GM04503 (cell line): Measurements from ENCODE around the gene PKN3.
"Not testable (repeated sequence)": the region's sequence is repeated elsewhere in the genome, so short reads cannot be mapped to it uniquely, and the experiment has no call there.

ENCODE experiments used
- DNase-seq: peaks from one replicate; pipeline ENCODE4 v3.0.0-alpha.2; 2012; ENCODE audit warnings: low read depth

The PKN3 gene

DNA sequence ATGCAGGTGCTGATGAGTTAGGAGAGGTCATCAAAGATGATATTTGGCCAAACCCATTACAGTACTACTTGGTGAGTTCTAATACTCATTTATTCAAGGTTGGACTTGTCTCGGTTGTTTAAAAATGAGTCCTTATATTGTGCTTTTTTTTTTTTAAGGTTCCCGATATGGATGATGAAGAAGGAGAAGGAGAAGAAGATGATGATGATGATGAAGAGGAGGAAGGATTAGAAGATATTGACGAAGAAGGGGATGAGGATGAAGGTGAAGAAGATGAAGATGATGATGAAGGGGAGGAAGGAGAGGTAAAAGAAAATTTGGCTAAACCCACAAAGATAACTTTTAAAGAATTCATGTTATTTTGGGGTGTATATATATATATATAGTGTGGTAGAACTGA is 8.6 kb upstream of the PKN3 start:
- DNase-seq, result not testable (repeated sequence)

DNA sequence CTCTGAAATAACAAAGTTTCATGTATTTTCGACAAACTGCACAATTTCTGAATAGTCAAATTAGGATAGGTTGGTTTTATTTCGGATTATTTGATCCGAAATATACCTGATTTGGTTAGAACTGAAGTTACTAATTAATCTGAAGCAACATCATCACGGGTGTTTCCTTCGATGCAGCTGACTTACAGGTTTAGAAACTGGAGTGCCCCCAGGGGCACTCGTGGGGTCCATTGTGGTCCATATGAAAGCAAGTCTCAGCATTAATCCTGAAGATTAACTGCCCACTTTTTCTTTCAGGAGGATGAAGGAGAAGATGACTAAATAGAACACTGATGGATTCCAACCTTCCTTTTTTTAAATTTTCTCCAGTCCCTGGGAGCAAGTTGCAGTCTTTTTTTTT is 8.0 kb upstream of the PKN3 start:
- no peak for DNase-seq

DNA sequence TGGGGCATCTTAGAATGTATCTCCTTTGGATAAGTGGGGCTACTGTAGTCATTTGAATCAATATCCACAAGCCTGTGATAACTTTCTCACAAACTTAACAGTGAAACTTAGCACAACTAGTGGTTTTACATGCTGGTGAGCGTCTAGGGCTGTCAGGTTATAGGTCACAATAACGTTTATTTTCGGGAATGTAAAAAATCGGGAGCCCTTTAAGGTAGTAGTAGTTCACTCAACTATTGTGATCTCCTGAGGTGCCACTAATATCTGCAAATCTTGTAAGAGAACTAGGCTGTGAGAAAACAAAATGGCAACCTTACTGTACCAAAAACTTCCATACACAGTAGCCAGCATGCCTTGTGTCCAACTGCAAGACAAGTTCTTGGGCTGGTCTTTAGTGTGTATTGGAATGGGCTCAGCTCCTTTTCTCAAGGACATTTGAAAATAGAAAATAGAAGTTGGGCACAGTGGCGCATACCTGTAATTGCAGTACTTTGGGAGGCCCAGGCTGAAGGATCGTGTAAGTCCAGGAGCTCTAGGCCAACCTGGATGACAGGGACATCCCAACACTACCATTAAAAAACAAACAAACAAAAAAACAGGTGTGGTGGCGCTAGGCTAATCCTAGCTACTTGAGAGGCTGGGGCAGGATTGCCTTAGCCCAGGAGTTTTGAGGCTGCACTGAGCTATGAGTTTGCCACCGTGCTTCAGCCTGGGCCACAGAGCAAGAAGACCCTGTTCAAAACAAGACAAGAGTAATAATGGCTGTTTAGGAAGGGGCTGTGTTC is 5.2 kb upstream of the PKN3 start:
- no peak for DNase-seq

DNA sequence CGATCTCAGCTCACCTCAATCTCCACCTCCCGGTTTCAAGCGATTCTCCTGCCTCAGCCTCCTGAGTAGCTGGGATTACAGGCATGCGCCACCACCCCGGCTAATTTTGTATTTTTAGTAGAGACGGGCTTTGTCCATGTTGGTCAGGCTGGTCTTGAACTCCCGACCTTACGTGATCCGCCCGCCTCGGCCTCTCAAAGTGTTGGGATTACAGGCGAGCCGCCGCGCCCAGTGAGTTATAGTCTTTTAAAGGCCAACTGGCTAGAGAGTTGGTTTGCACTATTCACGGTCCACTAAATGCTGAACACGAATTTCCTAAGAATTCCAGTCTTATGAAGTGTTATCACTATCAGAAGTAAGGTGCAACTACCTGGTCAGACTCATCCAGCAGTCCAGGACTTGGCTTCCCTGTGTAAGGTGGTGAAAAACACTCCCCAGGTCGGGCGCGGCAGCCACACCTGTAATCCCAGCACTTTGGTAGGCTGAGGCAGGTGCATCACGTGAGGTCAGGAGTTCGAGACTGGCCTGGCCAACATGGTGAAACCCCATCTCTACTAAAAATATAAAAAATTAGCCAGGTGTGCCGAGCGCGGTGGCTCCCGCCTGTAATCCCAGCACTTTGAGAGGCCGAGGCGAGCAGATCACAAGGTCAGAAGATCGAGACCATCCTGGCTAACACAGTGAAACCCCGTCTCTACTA is 3.1 kb upstream of the PKN3 start:
- not testable (repeated sequence) for DNase-seq

DNA sequence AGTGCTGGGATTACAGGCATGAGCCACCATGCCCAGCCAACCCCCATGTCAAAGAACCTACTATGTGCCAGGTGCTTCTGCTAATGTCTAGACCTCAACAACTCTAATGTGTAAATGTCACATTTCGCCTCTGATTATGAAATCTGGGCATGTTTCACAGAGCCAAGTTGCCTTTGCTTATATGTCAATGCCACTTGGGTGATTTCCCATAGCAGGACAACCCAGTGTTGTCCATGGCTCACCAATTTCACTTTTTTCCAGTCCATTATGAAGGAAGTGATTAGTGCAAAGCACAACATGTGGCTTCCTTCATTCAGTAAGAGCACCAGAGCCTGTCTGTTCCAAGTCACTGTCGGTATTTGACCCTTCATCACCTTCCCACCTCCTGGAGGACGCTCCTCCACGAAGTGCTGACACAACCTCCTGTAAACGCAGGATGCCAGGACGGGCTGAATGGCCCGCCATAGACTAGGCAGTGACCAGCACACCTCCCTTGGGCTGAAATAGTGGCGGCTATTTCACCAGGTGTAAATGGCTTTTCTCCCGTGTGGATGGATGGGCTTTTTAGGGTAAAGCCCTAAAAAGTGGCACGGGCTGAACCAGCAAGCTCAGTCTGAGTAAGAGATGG is 962 bp upstream of the PKN3 start:
- no peak for DNase-seq

DNA sequence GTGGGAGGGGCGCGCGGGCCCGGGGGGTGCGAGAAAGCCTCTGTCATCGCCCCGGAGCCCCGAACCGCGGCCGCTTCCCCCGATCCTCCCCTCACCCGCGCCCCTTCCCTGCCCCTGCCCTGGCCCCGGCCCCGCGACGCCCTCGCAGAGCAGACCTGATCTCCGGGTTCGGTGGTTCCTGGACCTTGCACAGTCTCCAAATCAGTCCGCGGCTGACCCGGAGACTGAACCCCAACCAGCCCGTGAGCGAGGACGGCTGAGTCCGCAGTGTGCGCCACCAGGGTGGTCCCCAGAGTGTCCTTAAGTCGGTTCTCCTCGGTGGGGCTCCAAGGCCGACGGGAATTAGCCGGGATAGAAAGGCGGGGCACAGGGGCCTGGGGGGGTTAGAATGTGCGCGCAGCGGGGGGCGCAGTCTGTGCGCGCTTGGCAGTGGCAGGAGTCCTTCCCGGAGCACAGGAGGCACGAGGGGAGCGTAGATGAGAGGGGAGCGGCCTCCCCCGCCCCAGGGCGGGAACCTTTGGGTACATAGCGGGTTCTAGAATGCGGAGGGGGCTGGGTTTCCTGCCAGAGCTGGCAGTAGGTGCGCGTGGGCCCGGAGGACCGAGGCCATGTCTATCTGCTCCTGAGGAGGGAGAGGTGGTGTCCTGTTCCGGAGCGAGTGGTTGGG is 779 bp downstream of the PKN3 start:
- DNase-seq, result no peak

DNA sequence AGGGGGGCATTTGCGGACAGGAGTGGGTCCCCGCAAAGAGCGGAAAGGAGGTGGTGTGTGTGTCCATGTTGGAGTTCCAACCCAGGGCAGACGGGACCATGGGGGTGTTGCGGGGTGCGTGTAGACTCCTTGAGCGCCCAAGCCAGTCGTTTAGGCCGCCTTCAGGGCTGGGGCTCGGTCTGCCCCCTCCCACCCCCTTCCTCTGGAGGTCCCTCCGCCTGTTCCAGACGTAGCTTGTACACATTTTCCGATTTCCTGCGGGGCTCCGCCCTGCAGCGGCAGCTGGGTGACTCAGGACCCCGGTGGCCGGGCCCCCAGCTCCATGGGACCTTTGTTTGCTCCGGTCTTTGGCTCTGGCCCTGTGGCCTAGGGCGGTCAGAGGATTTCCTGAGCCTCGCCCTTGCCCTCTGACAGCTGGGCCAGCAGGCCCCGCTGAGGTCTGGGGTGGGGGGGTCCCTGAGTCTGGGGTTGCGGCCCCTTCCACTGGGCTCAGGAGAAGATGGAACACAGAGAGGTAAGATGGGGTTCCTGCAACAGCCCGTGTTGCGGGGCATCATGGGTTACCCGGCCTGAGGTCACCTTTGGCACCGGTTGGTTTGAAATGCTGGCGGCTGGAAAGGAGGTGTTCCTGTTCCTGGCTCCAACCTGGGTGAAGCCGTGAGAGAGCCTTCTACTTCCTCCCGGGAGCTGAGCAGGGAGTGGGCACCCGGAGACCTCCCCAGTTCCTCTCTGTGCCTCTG is 1.5 kb downstream of the PKN3 start:
- no peak for DNase-seq

DNA sequence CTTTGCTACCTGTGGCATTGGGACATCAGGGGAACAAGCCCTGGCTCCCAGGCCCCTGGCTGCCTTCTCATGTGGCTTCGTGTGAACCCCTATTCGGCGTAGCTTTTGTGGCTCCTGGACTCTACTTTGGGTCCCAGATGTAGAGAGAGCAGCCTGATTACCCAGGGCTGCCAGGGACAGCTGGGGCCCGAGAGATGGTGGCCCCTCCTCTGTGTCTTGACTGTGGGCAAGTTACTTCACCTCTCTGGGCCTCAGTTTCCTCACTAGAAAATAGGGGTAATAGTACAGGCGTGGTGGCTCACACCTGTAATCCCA is 2.0 kb downstream of the PKN3 start:
- DNase-seq, result no peak

DNA sequence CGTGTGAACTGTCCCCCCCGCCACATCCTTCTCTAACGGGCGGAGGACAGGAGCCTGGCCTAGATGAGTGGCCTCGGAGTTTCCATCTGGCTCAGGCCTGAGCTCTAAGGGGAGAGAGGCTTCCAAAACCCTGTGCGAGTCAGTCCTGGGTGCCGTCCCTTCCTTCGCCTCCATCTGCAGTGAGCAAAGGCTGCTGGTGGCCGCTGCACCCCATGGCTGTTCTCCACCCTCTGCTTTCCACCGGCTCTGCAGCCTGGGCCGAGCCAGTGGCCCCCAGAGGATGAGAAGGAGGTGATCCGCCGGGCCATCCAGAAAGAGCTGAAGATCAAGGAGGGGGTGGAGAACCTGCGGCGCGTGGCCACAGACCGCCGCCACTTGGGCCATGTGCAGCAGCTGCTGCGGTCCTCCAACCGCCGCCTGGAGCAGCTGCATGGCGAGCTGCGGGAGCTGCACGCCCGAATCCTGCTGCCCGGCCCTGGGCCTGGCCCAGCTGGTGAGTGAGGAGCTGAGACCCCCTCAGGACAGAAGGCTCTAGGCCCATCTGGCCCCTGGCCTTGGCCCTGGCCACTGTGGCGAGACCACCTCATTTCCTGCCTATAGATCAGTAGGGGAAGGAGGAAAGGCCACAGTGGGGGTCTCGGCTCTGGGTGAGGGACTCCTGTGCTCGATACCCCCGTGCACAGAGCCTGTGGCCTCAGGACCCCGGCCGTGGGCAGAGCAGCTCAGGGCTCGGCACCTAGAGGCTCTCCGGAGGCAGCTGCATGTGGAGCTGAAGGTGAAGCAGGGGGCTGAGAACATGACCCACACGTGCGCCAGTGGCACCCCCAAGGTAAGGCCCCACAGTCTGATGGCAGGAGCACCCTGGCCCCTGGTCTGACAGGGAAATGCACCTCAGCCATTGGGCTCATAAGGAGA is 3.0 kb downstream of the PKN3 start:
- DNase-seq, result no peak

DNA sequence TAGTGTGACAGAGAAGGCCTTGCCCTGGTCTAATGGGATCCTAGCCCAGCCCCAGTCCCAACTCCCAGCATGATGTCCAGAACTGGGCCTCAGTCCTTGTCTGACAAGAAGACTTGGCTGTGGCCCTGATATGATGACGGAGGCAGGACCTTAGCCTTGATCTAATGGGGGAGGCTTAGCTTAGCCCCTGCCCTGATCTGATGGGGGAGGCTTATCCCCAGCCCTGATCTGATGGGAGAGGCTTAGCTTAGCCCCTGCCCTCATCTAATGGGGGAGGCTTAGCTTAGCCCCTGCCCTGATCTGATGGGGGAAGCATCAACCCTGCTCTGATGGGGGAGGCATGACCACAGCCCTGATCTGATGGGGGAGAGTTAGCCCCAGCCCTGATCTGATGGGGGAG is 3.7 kb downstream of the PKN3 start:
- DNase-seq, result no peak

DNA sequence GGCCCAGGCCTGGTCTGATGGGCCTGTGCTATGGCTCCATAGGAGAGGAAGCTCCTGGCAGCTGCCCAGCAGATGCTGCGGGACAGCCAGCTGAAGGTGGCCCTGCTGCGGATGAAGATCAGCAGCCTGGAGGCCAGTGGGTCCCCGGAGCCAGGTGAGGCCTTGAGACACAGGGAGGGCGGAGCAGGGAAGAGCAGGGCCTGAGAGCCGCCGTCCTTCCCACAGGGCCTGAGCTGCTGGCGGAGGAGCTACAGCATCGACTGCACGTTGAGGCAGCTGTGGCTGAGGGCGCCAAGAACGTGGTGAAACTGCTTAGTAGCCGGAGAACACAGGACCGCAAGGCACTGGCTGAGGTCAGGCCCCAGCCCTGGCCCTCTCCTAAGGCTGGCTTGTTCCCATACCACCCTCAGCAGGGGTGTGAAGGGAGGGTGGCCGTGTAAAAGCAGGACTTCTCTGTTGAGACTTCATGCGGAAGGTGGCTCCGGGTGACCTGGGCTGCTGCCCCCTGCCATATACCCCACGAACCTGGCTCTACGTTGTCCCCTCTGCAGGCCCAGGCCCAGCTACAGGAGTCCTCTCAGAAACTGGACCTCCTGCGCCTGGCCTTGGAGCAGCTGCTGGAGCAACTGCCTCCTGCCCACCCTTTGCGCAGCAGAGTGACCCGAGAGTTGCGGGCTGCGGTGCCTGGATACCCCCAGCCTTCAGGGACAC is 4.5 kb downstream of the PKN3 start:
- no peak for DNase-seq

DNA sequence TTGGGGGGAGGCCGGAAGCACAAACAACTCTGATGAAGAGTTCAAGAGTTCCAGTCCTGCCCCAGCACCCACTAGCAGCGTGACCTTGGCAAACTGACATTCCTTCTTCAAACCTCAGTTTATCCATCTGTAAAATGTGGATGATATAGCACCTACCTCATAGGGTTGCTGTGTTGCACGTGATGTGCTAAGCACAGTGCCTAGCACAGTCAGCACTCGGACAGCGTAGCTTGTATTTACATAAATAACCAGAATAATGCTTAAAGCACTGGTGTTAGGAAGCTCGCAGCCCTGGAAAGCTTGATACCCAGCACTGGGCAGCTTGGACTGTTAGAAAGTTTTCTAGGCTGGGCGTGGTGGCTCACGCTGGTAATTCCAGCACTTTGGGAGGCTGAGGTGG is 5.1 kb downstream of the PKN3 start:
- no peak for DNase-seq

DNA sequence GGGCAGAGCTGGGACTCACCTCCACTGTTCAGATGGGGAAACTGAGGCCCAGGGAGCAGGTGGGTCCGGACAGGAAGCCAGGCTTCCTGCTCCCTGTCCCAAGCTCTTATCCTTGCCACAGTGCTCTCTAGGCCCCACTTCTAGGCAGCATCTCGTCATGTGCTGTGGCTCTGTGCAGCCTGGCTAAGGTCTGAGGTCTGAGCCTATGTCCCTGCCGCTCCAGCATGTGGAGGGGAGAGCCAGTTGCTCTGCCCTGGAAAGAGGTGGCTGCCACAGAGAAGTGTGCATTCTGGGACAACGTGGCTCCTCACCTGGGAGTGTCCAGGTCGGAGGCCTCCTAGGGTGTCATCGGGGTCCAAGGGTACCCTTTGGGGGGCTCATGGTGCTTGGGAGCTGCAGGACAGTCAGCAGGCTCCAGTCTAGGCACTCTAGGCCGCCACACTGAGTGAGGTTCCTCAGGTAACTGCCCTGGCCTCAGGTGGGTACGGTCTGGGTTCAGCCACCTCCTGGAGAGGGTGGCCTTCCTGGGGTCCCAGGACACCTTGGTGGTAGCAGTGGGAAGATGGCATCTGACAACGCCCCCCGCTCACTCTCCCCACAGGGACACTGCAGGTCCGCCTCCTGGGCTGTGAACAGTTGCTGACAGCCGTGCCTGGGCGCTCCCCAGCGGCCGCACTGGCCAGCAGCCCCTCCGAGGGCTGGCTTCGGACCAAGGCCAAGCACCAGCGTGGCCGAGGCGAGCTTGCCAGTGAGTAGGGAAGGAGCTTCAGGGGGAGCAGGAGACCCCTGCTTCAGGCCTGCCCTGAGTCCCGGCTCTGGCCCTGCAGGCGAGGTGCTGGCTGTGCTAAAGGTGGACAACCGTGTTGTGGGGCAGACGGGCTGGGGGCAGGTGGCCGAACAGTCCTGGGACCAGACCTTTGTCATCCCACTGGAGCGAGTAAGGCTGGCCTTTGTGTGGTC is 10.4 kb downstream of the PKN3 start:
- no peak for DNase-seq

DNA sequence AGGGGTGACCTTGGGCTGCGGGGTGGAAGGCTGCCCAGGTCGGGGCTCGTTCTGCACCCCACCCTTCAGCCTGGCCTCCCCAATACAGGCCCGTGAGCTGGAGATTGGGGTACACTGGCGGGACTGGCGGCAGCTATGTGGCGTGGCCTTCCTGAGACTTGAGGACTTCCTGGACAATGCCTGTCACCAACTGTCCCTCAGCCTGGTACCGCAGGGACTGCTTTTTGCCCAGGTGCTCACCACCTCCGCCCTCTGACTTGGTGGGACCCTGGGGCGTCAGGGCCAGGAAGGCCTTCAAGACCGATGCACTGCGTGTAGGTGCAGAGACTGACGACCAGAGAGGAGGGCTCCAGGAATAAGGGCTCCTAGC is 11.1 kb downstream of the PKN3 start:
- DNase-seq, result no peak

DNA sequence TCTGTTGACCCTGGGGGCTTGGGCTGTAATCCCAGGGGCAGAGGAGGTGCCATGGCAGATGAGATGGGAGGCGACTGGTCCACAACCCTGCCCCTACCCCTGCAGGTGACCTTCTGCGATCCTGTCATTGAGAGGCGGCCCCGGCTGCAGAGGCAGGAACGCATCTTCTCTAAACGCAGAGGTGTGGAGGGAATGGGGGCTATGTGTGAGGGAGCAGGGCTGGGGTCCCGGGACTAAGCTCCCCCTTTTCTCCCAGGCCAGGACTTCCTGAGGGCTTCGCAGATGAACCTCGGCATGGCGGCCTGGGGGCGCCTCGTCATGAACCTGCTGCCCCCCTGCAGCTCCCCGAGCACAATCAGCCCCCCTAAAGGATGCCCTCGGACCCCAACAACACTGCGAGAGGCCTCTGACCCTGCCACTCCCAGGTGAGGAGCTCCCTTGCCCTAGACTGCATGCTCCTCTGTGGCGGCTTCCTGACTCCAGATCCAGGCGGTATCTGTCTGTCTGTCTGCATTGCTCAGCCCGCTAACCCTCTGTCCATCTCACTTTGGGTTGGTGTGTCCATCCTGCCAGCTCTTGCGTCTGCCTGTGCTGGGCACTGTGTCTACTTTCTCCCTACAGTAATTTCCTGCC is 11.8 kb downstream of the PKN3 start:
- DNase-seq, result no peak

DNA sequence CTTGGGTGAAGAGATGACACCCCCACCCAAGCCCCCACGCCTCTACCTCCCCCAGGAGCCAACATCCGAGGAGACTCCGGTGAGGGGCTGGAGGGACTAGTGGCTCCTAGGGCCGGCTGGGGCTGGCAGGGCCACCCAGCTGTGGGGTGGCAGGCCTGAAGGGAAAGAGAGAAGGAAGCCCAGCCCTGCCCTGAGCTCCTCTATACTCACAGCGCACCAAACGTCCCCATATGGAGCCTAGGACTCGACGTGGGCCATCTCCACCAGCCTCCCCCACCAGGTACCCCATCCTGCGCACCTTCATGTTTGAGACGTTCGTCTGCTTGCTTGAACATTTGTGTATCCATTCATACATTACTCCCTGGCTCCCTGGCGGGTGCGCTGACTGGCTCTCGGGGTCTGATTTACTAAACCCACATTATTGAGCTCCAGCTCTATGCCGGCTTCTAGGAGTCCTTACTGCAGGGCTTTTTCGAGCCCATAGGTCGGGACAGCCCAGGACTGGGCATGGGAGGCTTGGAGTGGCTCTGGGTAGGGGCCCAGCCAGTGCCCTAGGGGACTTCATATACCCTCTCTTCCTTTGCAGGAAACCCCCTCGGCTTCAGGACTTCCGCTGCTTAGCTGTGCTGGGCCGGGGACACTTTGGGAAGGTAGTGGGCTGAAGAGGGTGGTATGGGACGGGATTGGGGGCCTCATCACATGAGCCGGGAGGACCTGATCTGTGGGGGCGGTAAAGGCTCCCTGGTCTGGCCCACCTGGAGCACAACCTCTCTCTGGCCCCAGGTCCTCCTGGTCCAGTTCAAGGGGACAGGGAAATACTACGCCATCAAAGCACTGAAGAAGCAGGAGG is 12.5 kb downstream of the PKN3 start:
- no peak for DNase-seq

DNA sequence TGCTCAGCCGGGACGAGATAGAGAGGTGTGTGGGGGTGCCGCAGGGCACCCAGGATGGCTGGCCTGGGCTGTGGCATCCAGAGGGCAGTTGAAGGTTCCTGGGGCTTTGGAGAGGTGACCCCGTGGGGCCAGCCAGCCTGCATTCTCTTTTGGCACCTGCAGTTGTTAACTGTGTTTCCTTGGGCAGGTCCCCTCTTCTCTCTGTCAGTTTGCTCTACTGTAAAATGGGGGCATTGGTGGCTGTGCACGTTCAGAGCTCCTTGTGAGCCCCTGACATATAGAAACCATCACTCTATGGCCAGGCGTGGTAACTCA is 13.1 kb downstream of the PKN3 start:
- DNase-seq, result no peak

DNA sequence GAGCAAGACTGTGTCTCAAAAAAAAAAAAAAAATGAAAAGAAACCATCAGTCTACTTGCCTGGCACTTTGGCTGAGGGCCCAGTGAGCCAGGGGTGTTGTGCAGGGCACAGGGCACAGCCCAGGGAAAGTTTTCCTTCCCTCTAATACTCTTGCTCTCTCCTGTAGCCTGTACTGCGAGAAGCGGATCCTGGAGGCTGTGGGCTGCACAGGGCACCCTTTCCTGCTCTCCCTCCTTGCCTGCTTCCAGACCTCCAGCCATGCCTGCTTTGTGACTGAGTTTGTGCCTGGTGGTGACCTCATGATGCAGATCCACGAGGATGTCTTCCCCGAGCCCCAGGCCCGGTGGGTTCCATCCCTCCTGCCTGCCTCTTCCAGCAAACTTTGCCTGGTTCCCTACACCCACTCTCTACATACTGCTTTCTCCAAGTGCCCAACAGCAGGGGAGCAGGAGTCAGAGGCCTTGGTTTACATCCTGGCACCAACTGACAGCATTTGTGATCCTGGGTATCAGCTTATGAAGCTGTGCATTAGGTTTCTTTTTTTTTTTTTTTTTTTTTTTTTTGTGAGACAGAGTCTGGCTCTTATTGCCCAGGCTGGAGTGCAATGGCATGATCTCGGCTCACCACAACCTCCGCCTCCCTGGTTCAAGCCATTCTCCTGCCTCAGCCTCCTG is 14.4 kb downstream of the PKN3 start:
- no peak for DNase-seq
